Ovary (tissue), 9 donors: Measurements from ENCODE around the gene NELFA. TPM values are rescaled to one million over a fixed set of nuclear protein-coding genes. Genes with fewer than 3 reads are reported as not detected.
"Not testable (repeated sequence)": the region's sequence is repeated elsewhere in the genome, so short reads cannot be mapped to it uniquely, and the experiment has no call there.

Experiments used
- DNase-seq, 5 donors: peaks; one replicate each; pipeline ENCODE4 v3.0.0-alpha.2; 2019 to 2020
- H3K27ac ChIP-seq, 2 donors: fragments of 200-600 bp; one replicate each; pipeline versions ENCODE4 v1.5.1 to v1.8.0; 2019 to 2022
- H3K27me3 ChIP-seq: fragments of 200-600 bp; one replicate; pipeline ENCODE4 v1.8.0; 2022
- H3K36me3 ChIP-seq: fragments of 200-600 bp; sonication (generic); one replicate; pipeline ENCODE4 v1.5.1; 2019
- H3K4me1 ChIP-seq: one replicate; pipeline ENCODE4 v1.8.1; 2013; ENCODE audit warnings: mild to moderate bottlenecking, moderate library complexity; ENCODE audit not compliant: insufficient read depth
- H3K4me3 ChIP-seq: fragments of 200-600 bp; sonication (generic); one replicate; pipeline ENCODE4 v1.5.1; 2017
- H3K9me3 ChIP-seq, 2 donors: fragments of 200-600 bp in 1 of 2; sonication (generic) in 1 of 2; one replicate each; pipeline versions ENCODE4 v1.5.1 to v1.8.1; 2013 to 2019; ENCODE audit warnings: mild to moderate bottlenecking in 1 of 2, moderate library complexity in 1 of 2
- EP300 ChIP-seq: sonication (generic); formaldehyde crosslinking; IDR thresholded peaks from one replicate; pipeline ENCODE4 v1.6.1; 2017; ENCODE audit warnings: antibody characterized with exemption
- POLR2A ChIP-seq: fragments of 450-650 bp; IDR thresholded peaks from one replicate; pipeline ENCODE4 v1.6.1; 2017; ENCODE audit warnings: antibody characterized with exemption, mild to moderate bottlenecking, moderate library complexity
- WGBS, 3 donors: extraction: QIAGEN DNeasy Blood & Tissue Kit in 1 of 3; methylation state at CpG; one replicate each; pipeline versions ENCODE4 v1.1.5 to v1.1.7; 2013 to 2017; 5-methylcytosine and 5-hydroxymethylcytosine counted together
- intact Hi-C, 4 donors: fragments of 100-400 bp; cut with DNase I; formaldehyde crosslinking; loops; one replicate each; pipeline versions ENCODE4 v1.11.0 to v1.15.1; 2022 to 2023
- polyA plus RNA-seq, 2 donors: library from polyadenylated mRNA; stranded (reverse); fragments of 200-250 nt in 1 of 2; fragments of 350-450 nt in 1 of 2; fragmentation: Illumina TruSeq in 1 of 2; extraction: RNeasy Lipid Tissue Mini Kit (QIAGEN cat#74804) in 1 of 2; gene quantifications; one replicate each; pipeline ENCODE4 v1.2.3, GENCODE V29; 2013 to 2014
- total RNA-seq, 7 donors: library from RNA; depleted of rRNA in 2 of 7; stranded (reverse); fragments of >200 nt in 2 of 7; fragmentation: NEBNext Ultra II Directional in 3 of 7; extraction: Animal tissue kit (Norgen Biotek cat#: 25700) in 3 of 7; gene quantifications; one replicate each; pipeline versions ENCODE4 v1.1.0 to v1.2.4, GENCODE V29; 2016 to 2023
- TF ChIP-seq, protein P1 (sequence below), 3 donors: fragments of 450-650 bp in 2 of 3; fragments of 200-600 bp in 1 of 3; IDR thresholded peaks; one replicate each; pipeline versions ENCODE4 v1.5.1 to v1.8.0; 2016 to 2022; ENCODE audit warnings: antibody characterized with exemption in 3 of 3, mild to moderate bottlenecking in 1 of 3
- donor health status: DM: no; HTN: no; CAD: no; lungs with moderate emphysema.
- donor health status: DM: no; HTN: no; CAD: no.
- donor health status: Bipolar disorder and iron deficiency.
- donor health status: DM: yes; HTN: yes; CAD: no.
- donor health status: DM: no; HTN: no; CAD: no.
- donor health status: DM: yes; HTN: yes; CAD: no.

Gene NELFA
- total and polyA plus RNA-seq, 9 donors, result 12.5 to 42.8 (median 30.8) TPM

DNA sequence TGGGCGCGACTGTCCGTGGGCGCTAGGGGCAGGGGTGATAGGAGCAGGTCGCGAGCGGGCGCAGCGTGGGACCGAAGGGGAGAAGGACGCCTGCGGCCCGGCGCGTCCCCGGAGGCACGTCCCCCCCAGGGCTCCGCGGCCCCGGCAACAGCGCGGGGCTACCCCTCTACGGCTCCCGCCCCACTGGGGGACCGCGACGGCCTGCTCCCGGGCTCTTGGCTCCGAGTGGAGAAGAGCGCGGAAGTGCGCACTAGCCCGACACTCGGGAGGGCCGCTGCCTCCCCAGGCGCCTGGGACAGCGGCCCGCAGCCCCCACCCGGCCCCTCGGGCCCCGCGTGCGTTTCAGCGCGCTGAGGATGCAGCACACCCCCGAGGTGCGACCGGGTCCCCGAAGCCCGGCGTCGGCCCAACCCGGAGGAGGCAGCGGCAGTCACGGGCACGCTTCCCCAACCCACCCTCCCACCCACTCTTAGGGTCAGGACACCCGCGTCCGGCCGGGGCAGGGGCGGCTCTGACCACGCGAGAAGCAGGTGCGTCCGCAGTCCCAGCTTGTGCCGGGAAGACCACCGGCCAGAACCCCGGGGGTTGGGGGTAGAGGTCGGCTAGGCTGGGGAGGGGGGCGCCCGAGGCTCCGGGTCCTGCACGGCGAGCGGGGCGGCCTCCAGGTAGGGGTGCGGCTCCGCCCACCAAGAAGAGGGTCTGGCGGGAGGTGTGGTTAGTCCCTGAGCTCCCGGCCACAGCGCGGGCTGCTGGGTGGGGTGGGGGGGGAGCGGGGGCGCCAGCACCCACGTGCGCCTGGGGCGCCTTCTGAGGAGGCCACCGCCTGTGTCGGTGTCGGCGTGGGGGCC, 31.8 kb upstream of the NELFA start:
- no peak overlapping the region for H3K4me3 ChIP-seq
- H3K27me3 ChIP-seq, result peaks cover 4% of the 10 kb centered on the region
- no peak for DNase-seq
- no peaks in the 10 kb centered on the region for H3K9me3 ChIP-seq
- no peak overlapping the region for H3K27ac ChIP-seq
- intact Hi-C loops, result no loop called here
- H3K4me1 ChIP-seq, result peaks cover 6% of the 10 kb centered on the region
- WGBS, 3 donors, result 4 to 6% (median 4%) methylated on average over 64 to 91 of the region's 91 CpGs
- TF ChIP-seq, protein P1, sequence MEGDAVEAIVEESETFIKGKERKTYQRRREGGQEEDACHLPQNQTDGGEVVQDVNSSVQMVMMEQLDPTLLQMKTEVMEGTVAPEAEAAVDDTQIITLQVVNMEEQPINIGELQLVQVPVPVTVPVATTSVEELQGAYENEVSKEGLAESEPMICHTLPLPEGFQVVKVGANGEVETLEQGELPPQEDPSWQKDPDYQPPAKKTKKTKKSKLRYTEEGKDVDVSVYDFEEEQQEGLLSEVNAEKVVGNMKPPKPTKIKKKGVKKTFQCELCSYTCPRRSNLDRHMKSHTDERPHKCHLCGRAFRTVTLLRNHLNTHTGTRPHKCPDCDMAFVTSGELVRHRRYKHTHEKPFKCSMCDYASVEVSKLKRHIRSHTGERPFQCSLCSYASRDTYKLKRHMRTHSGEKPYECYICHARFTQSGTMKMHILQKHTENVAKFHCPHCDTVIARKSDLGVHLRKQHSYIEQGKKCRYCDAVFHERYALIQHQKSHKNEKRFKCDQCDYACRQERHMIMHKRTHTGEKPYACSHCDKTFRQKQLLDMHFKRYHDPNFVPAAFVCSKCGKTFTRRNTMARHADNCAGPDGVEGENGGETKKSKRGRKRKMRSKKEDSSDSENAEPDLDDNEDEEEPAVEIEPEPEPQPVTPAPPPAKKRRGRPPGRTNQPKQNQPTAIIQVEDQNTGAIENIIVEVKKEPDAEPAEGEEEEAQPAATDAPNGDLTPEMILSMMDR (IDR thresholded peaks at IDR 0.05), result no peak
- TF ChIP-seq POLR2A (no peak), EP300 (no peak)
- no peaks in the 10 kb centered on the region for H3K36me3 ChIP-seq

DNA sequence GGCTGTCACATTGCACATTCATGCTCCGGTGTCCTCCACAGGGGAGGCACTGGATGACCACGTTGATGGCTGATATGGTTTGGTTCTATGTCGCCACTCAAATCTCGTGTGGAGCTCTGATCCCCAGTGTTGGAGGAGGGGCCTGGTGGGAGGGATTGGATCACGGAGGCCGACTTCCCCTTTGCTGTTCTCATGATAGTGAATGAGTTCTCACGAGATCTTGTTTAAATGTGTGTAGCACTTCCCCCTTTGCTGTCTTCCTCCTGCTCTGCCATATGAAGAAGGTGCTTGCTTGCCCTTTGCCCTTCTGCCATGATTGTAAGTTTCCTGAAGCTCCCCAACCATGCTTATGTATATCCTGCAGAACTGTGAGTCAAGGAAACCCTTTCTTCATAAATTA, 28.1 kb upstream of the NELFA start:
- DNase-seq, result no peak
- H3K27me3 ChIP-seq, result peaks cover 4% of the 10 kb centered on the region
- intact Hi-C loops, result no loop called here
- no peak overlapping the region for H3K27ac ChIP-seq
- H3K9me3 ChIP-seq, result no peaks in the 10 kb centered on the region
- 79 to 88% (median 82%) methylated on average over 7 of the region's 7 CpGs for WGBS, 3 donors
- H3K4me3 ChIP-seq, result no peak overlapping the region
- no peak for TF ChIP-seq EP300
- no peak for TF ChIP-seq POLR2A
- TF ChIP-seq, protein P1 (IDR thresholded peaks at IDR 0.05), result no peak
- peaks cover 6% of the 10 kb centered on the region for H3K4me1 ChIP-seq
- H3K36me3 ChIP-seq, result no peaks in the 10 kb centered on the region

DNA sequence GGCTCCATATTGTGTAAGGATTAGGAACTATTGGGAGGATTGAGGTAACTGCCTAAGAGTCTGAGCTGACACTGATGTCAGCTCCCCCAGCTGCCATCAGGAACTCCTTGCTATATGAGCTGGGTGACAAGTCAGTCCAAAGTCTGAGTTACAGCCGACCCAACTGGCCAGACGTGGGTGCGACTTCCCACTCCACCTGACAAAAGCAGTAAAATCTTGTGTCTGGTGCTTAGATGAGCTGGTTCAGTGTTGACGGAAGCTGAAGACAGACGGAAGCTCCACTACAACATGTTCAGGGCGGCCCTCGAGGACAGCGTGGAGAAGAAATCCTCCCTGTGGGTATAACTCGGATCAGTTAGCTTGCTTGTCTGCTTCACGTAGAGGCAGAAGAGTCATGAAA, 27.6 kb upstream of the NELFA start:
- intact Hi-C loops, result no loop called here
- Histone ChIP-seq H3K4me3 (no peak overlapping the region), H3K4me1 (peaks cover 3% of the 10 kb centered on the region), H3K27ac (no peak overlapping the region), H3K36me3 (no peaks in the 10 kb centered on the region), H3K9me3 (no peaks in the 10 kb centered on the region), H3K27me3 (no peaks in the 10 kb centered on the region)
- DNase-seq, result no peak
- WGBS, 3 donors, result 94 to 96% (median 94%) methylated on average over 10 of the region's 10 CpGs
- no peak for TF ChIP-seq POLR2A
- TF ChIP-seq, protein P1 (IDR thresholded peaks at IDR 0.05), result no peak
- TF ChIP-seq EP300, result no peak

DNA sequence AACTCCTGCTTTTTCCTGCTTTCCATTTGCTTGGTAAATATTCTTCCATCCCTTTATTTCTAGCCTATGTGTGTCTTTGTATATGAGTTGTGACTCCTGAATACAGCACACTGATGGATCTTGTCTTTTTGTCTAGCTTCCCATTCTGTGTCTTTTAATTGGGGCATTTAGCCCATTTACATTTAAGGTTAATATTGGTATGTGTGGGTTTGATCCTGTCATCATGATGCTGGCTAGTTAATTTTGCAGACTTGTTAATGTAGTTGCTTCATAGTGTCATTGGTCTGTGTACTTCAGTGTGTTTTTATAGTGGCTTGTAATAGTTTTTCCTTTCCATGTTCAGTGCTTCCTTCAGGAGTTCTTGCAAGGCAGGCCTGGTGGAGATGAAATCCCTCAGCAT, 22.4 kb upstream of the NELFA start:
- DNase-seq, H3K4me1 ChIP-seq, H3K27me3 ChIP-seq, H3K4me3 ChIP-seq, H3K9me3 ChIP-seq, H3K36me3 ChIP-seq, H3K27ac ChIP-seq, intact Hi-C loops: not testable (repeated sequence)

DNA sequence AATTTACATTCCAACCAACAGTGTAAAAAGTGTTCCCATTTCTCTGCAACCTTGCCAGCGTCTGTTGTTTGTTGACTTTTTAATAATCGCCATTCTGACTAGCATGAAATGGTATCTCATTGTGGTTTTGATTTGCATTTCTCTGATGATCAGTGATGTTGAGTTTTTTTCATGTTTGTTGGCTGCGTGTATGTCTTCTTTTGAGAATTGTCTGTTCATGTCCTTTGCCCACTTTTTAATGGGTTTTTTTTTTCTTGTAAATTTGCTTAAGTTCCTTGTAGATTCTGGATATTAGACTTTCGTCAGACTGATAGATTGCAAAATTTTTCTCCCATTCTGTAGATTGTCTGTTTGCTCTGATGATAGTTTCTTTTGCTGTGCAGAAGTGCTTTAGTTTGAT, 18.3 kb upstream of the NELFA start:
- intact Hi-C loops, H3K9me3 ChIP-seq, H3K36me3 ChIP-seq, H3K27ac ChIP-seq, H3K27me3 ChIP-seq, H3K4me3 ChIP-seq, DNase-seq, H3K4me1 ChIP-seq: not testable (repeated sequence)
- WGBS, 3 donors, result 90 to 91% (median 91%) methylated on average over 4 of the region's 4 CpGs
